Breast epithelium (tissue), 3 donors: ENCODE measurements around the gene MYO1E.

ENCODE experiments used
- CTCF ChIP-seq, 3 donors: fragments of 450-650 bp; IDR thresholded peaks; one replicate each; pipeline ENCODE4 v1.5.1; 2016 to 2017; ENCODE audit warnings: antibody characterized with exemption in 3 of 3, mild to moderate bottlenecking in 3 of 3, moderate library complexity in 3 of 3
- POLR2A ChIP-seq: fragments of 450-650 bp; IDR thresholded peaks from one replicate; pipeline ENCODE4 v1.6.1; 2016; ENCODE audit warnings: antibody characterized with exemption, mild to moderate bottlenecking, moderate library complexity

GRCh38 chr15:59413577-59413976 is 40.9 kb upstream of the MYO1E start:
- no peak for TF ChIP-seq CTCF (IDR thresholded peaks at IDR 0.05)
- no peak for TF ChIP-seq POLR2A
